Measurements from ENCODE around the gene ABCB6.

GRCh38 chr2:219213026-219213415 is 5.7 kb downstream of the ABCB6 start:
- no peak for TF ChIP-seq POLR2A (IDR thresholded peaks at IDR 0.05)
- TF ChIP-seq CTCF (IDR thresholded peaks at IDR 0.05 in 8 of 11, conservative IDR thresholded peaks at IDR 0.05 in 3 of 11), result no peak
- no peak for TF ChIP-seq POLR2AphosphoS5 (IDR thresholded peaks at IDR 0.05)
